Activated CD4-positive, CD25-positive, alpha-beta regulatory T cell treated with anti-CD3 and anti-CD28 coated beads, Interleukin-2, amount 50 U/mL, for 16 hours (primary cell): ENCODE results near the gene ZNF541.
A peak's percentile ranks its signal among the peaks of the same experiment; 100 is the strongest.

Source experiments
- DNase-seq: peaks from one replicate; pipeline ENCODE4 v3.0.0-alpha.2; 2020; ENCODE audit warnings: low read depth, low spot score

Gene ZNF541, protein sequence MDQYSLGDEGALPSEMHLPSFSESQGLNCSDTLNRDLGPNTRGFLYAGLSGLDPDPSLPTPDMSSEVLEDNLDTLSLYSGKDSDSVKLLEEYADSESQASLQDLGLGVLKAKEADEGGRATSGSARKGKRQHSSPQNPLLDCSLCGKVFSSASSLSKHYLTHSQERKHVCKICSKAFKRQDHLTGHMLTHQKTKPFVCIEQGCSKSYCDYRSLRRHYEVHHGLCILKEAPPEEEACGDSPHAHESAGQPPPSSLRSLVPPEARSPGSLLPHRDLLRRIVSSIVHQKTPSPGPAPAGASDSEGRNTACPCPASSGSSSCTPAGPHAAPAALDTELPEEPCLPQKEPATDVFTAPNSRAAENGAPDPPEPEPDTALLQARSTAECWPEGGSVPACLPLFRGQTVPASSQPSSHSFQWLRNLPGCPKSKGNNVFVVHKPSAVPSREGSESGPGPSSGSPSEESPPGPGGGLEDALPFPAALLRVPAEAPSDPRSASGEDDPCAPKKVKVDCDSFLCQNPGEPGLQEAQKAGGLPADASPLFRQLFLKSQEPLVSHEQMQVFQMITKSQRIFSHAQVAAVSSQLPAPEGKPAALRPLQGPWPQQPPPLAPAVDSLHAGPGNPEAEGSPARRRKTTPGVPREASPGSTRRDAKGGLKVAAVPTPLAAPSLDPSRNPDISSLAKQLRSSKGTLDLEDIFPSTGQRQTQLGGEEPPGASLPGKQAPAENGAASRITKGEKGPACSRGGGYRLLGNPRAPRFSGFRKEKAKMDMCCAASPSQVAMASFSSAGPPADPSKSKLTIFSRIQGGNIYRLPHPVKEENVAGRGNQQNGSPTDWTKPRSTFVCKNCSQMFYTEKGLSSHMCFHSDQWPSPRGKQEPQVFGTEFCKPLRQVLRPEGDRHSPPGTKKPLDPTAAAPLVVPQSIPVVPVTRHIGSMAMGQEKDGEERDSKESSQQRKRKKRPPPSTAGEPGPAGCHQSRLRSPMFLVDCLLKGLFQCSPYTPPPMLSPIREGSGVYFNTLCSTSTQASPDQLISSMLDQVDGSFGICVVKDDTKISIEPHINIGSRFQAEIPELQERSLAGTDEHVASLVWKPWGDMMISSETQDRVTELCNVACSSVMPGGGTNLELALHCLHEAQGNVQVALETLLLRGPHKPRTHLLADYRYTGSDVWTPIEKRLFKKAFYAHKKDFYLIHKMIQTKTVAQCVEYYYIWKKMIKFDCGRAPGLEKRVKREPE (N-terminal part only)

DNA sequence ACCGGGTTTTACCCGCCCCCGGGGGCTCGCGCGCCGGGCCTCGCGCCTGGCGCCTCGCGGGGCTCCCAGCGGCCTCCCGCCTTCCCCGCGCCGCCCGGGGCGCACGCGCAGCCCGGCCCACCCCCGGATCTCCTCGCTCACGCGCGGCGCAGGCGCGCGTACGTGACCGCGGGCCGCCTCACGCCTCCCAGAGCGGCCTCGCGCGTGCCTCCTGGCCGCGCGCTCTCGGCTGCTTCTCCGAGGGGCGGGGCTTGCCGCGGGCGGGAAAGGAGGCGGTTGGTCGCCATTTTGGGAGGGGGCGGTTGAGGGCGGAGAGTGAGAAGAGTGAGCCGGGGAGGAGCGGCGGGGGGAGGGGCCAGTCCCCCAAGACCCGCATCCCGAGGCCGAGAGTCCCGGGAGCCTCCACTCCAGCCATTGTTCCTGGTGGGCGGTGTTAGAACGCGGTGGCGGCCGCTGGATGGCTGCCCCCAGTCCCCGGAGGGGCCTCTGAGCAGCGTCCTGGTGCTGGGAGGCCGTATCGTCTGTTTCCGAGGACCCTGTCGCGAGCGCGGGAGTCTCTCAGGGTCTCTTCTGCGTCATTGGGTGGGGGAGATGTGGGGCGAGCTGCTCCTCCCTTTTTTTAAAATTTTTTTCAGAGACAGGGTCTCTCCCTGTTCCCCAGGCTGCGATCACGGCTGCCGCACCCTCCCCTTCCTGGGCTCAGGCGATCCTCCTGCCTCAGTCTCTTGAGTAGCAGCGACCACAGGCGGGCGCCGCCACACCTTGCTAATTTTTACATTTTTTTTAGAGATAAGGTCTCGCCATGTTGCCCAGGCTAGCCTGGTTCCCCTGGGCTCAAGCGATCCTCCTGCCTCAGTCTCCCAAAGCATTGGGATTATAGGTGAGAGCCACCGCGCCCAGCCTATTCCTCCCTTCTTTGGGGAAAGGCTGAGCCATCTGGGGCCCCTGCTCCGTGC is at the start of gene ZNF541:
Gene ZNF541, minus strand, starts transcription at position 78 of the 956 bp plus-strand sequence. CDS start 17,292 bp downstream, outside the sequence.
- peak; percentile 68 for DNase-seq

DNA sequence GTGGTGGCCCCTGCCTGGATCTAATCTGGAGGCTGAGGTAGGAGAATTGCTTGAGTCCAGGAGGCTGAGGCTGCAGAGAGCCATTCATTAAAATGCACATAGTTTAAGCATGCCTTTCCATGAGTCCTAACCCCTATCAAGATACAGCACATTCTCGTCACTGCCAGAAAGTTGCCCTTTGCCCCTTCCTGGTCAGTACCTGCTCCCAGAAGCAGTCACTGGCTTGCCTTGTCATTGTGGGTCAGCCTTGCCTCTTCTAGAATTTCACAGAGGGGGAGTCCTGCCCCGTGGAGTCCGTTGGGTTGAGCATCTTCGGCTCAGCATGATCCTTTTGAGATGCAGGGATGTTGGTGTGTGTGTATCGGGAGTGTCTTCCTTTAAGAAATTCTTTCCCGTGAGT is 46.8 kb upstream of the ZNF541 start:
- no peak for DNase-seq

DNA sequence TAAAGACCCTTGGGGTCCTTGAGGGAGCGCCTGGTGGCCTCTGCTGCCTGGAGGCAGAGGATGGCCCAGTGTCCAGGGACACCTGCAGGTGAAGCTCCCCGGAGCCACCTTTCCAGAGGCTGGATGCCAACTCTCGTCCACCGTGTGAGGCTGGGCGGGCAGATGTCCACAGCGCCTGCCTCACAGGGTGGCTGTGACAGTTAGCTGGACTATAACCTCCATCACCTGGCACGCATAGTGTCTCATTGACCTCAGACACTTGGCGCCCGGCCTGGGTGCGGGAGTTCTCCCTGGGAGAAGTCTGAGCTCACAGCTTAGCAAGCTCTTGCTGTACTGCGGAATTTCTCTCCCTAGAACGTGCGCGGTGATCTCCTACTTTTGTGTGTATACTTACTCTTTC is 45.8 kb upstream of the ZNF541 start:
- DNase-seq: no peak

DNA sequence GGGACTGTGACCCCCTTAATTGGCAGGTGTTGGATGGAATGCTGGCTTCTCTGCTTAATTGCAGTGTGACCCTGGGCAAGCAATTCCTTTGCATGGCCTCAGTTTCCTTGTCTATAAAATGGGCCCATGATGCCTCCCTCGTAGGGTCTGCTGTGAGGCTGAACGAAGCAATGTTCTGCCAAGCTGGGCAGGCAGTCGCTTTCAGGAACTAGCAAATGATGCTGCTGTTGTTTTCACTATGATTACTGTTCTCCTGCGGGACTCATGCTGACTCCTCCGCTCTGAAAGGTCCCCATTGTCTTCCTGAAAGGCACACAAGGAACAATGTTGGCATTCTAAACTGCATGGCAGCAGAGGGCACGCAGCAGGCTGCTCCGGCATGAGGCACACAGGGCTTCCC is 42.8 kb upstream of the ZNF541 start:
- no peak for DNase-seq

DNA sequence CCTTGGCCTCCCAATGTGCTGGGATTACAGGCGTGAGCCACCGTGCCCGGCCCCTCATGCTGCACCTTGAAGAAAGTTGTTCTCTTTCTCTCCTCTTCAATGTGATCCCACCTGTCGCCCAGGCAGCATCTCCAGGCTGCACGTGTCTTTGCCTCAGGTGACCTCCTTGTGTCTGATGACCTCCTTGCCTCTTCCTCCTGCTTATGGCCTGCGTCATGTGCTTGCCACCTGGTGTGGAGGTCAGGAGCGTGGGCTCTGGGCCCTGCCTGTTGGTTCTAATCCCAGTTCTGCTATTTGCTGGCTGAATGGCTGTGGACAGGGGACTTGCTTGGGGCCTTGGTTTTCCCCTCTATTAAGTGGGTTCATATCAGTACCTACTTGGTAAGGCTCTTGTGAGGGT is 42.3 kb upstream of the ZNF541 start:
- DNase-seq: no peak

DNA sequence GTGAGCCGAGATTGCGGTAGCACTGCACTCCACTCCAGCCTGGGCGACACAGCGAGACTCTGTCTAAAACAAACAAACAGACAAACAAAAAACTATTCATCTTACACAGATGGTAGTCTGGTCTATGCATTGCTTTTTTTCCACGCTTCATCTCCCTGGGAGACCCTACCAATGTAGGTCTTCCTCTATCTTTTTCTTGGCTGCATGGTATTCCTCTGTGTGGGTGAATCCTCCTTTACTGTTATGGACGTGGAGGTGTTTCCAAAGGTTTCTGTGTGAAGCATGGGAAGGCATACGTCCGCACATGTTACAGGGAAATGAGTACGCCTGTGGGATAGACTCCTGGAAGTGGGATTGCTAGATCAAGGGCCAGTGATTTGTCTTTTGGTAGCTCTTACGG is 41.6 kb upstream of the ZNF541 start:
- no peak for DNase-seq

DNA sequence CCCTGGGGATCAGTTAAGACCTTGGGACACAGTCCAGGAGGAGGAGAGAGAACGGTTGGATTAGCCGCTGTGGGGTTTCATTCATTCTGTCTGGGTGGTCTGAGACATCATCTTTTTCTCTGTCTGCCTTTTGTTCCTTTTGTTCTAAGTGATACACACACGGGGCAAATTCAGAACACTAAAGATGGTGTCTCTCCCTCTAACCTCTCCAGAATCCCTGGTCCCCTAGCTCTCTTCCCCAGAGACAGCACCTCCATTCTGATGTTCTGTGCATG is 41.0 kb upstream of the ZNF541 start:
- DNase-seq: no peak

DNA sequence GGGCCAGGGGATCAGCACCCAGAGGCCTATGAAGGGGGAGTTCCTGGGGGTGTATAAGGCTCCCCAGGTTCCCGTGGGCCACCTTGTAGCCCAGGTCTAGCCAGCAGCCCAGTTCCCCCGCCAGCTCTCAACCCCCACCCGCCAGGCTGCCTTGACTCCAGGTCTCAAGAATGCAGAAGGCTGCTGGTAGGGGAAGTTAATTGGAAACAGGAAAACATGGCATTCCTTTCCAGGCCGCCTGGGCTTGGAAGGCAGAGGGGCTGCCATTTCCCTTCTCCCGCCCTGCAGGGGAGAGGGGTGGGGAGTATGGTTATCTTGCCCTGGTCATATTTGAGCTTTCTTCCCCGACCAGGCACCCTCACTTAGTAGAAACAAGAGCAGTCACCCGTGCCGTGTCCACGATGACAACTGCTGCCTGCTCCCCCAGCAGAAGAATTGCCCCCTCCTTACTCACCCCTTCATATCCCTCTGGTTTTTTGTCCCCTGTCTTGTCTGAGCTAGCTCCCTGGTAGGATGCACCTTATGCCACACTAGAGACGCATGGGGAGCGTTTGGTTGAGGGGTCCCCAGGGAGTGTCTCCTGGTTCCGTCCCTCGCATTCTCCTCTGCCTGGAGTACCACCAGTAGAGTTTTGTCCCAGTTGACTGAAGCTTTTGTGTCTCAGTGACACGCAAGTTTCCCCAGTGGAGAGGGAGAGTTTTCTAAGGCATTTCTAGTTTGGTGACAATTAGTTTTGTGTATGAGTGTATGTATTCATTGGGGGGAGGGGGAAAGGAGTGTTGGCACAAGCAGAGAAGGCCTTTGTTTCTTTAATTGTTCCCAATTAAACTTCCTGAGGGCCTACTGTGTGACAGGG is 40.4 kb upstream of the ZNF541 start:
- no peak for DNase-seq

DNA sequence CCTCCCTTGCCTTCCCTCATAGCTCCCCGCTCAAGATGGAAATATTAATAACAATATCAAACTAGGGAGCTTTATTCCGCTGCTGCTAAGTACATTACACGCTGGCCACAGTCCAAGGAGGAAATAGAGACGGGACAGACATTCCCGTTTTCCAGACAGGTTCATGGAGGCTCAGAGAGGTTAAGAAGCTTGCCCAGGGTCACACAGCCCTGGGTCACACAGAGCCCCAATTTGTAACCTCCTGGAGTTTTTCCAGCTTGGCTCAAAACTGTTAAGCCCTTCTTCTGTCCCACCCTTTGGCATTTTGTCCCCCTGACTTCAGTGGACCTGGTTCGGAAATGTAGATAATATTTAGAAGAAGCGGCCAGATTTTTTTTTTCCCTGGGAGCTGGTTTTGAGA is 38.0 kb upstream of the ZNF541 start:
- no peak for DNase-seq

DNA sequence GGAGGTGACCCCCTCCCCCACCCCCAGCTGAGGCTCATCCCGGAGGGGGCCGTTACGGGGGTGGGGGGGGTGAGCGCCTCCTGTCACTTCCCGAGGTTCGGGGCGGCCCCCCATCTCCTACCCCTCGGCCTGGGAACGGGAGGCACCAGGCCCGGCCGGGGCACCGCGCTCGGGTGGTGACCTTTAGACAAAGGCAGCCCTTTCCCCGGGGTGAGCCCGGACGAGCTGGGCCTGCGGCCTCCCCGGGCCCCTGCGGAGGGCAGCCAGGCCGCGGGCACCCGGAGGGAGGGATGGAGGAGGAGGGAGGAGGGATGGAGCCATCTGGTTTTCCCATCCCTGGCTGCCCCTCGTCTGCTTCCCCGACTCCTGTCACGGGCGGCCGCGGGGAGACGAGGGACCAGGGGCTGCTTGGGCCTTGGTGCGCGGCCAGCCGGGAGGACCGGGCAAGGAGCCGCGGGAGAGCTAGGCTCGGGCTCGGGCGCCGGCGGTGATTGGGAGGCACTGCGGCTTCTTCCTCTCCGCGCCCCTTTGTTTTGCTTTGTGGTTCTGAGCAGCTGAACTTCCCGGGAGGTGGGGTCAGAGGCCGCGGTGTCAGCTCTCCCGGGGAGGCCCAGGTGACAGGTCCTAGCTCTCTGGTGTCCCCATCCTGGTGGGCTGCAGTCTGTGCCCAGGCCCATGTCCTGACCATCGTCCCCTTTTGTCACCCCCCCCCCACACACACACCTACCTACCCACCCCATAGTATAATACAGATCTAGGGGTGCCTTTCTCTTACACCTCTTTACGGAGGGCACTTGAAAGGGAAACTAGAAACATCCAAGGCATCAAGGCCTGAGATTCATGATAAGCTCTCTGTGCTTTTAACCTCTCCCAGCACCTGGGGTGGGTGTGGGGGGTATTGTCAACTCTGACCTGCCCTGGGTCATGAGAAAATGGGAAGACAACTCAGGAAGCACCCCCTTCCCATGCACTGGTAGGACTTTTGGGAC is 37.3 kb upstream of the ZNF541 start:
- DNase-seq: no peak

DNA sequence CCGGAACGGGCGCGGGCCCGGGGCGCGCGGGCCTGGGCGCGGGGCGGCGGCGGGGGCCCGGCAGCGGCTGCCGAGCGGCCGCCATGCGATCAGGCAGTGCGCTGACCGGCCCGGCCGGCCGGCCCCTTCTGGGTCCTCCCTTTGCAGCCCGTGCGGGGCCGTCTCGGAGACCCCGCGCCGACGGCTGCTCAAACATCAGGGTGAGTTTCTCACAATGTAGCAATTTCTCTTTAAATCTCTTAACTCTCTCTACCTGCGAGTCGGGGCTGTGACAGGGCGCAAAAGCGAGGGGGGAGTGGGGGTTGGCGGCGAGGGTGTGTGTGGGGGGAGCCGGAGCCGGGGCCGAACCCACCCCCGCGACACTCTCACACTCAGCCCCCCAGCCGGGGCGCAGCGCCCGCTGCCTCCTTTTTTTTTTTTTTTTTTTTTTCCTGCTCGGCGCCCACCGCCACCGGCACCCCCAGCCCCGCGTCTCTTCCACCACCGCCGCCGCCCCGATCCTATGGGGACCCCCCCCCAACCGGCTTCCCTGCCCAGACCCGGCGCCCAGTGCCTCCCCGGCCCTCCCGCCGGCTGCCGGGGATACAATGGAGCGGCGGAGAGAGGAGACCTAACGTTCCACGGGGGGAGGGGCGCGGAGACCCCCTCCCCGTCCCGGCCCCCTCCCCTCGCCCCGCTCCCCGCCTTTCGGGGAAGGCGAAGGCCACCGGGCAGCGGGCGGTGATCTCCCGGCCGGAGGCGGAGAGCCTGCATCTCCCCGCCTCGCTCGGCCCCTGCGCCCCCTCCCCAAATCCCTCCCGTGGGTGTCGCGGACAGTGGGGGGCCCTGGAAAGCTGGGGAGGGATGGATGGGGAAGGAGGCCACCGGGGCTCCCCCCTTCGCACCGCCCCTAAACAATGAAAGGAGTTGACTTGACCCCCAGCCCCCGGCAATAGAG is 36.3 kb upstream of the ZNF541 start, which contains the start of gene BICRA:
Gene BICRA, plus strand, starts transcription at position 166 of the 937 bp plus-strand sequence. CDS start 64,441 bp downstream, outside the sequence.
- peak; percentile 68 for DNase-seq

DNA sequence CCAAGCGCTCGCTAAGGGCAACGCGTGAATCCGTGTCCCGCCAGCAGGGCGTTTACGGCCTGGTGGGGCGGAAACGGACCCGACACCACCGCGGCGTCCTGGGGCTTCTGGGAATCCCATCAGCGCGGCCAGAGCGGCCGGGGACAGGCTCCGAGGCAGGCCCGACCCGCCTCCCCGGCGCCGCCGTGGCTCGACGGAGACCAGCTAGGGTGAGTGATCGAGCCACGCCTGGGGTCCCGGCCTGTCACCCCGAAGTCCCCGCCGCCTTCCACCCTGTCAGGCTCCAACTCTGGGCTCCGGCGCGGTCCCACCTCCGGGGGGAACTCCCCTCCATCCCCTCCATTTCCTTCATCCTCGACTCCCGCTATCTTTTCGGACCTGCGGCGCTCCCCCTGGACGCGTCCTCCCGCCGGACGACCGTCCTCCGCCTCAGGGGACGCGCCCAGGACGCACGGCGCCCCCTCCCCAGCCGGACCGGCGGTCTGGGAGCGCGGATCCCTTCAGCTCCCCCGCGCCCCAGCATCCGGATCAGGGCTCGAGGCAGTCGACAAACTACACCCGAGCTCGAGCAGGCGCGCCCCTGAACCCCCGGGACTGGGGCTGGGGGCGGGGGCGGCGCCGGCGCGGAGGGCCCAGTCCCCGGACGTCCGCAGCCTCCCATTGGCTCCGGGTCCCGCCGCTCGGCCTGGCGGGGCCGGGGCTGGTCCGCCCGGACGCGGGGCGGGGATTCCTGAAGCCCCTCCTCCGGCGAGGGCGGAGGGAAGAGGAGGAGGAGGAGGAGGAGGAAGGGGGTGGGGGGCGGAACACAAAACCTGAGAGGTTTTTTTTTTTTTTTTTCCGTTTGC is 35.3 kb upstream of the ZNF541 start:
- DNase-seq: peak; percentile 86

DNA sequence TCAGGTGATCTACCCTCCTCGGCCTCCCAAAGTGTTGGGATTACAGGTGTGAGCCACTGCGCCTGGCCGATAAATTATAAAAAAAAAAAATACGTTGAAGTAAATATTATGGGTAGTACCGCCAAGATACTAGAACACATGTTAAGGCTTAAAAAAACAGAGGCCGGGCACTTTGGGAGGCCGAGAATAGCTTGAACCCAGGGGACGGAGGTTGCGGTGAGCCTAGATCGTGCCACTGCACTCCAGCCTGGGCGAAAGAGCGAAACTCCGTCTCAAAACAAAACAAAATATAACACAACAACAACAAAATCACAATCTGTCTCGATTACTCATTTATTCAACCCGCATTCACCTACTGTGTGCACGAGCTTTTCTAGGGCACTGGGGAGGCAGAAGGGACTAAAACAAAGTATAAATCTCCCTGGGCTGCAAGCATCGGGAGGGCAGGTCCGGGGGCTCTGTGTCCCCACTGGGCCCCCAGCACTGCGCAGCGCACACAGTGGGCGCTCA is 34.7 kb upstream of the ZNF541 start:
- no peak for DNase-seq

DNA sequence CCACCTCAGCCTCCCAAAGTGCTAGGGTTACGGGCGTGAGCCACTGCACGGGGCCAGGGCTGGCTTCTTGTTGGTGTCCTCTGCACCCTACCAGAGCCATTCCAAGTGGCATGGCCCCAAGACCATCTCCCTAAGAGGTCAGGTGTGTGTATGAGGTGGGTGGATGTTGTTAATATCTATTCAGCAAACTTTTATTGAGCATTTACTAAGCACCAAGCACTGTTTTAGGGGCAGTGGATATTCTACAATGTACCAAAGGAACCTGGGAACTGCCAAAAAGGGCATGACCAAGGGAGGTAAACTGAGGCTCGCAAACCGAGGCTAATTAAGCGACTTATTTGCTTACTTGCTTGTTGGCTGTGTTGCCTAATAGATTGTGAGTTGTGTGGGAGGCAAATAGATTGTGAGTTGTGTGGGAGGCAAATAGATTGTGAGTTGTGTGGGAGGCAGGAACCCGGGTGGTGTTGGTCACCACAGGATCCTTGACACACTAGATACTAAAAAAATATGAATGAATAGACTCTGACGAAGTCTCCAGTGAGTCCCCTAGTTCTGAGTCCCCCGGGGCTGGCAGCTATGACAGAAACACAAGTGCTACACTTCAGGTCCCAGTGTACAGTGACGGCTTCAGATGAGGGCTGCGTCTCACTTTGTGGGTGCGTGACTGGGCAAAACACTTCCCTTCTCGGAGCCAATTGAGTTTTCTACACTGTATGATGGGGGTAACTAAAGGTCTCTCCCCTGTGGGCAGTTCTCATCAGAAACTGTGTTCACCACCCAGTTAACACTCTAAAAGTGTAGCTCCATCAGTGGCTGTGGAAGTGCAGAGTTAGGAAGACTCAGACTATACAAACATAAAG is 31.0 kb upstream of the ZNF541 start:
- no peak for DNase-seq

DNA sequence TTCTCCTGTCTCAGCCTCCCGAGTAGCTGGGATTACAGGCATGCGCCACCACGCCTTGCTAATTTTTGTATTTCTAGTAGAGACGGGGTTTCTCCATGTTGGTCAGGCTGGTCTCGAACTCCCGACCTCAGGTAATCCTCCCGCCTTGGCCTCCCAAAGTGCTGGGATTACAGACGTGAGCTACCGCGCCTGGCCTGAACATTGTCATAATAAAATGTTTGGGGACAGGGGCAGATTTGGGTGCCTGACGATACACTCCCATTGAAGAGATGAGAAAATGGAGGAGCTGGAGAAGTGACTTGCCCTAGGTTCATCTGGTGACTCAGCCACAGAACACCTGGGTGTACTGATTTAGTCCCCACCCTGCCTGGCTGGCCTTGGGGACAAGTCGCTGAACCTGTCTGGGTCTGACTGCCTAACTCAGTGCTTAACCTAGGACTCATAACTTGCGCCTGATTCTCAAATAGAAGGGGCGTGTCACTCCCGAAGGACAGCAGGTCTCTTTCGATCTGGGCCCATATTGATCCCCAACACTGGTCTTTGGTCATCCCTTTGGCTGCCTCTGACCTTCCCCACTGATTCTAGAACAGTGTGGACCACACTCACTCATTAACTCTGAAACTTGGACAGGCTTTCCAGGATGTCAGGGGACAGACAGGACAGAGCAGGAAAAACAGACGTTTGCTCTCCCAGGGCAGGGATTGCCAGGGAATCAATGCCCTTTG is 28.4 kb upstream of the ZNF541 start:
- no peak for DNase-seq
